Measurements from ENCODE around the gene ELAVL1. TPM values are rescaled to one million over a fixed set of nuclear protein-coding genes. Genes with fewer than 3 reads are reported as not detected.

The ELAVL1 gene
- total RNA-seq, 1 experiment from 2014 or later: 58.1 TPM

- intact Hi-C loops (cut with micrococcal nuclease): no loop called here
- TF ChIP-seq CTCF (IDR thresholded peaks at IDR 0.05; ENCODE audit: unreplicated experiment): no peak
- Mint-ChIP-seq H3K4me1 (ENCODE audit: insufficient read depth, unreplicated experiment) (no peaks in the 10 kb centered on the region), H3K36me3 (ENCODE audit: insufficient read depth, unreplicated experiment) (no peaks in the 10 kb centered on the region), H3K9me3 (ENCODE audit: unreplicated experiment) (no peaks in the 10 kb centered on the region), H3K27ac (ENCODE audit: low read depth, unreplicated experiment) (no peak overlapping the region), H3K27me3 (ENCODE audit: insufficient read depth, unreplicated experiment) (no peaks in the 10 kb centered on the region), H3K4me3 (ENCODE audit: unreplicated experiment) (no peak overlapping the region)
- no peak for DNase-seq (ENCODE audit: unreplicated experiment)
- no TSS peak for BruUV-seq (replicated peaks)
- CTCF ChIA-PET: interaction anchor here (0.7 kb wide), 1 partner anchor 14 kb away, joined by 6 read pairs; no protein-coding TSS in a partner anchor
- POLR2A ChIA-PET: interaction anchor here (0.6 kb wide), 1 partner anchor 15 kb away, joined by 3 read pairs; no protein-coding TSS in a partner anchor
Measured at GRCh38 chr19:8042900-8043299, 37.5 kb upstream of the ELAVL1 start.

- peaks cover 13% of the 10 kb centered on the region for H3K27me3 Mint-ChIP-seq (ENCODE audit: insufficient read depth, unreplicated experiment)
- H3K36me3 Mint-ChIP-seq (ENCODE audit: insufficient read depth, unreplicated experiment): no peaks in the 10 kb centered on the region
- ChIA-PET CTCF (no interaction called here), POLR2A (no interaction called here)
- no peak for TF ChIP-seq CTCF (IDR thresholded peaks at IDR 0.05; ENCODE audit: unreplicated experiment)
- no peak for DNase-seq (ENCODE audit: unreplicated experiment)
- H3K4me1 Mint-ChIP-seq (ENCODE audit: insufficient read depth, unreplicated experiment): no peaks in the 10 kb centered on the region
- BruUV-seq (replicated peaks): no TSS peak
- intact Hi-C loops (cut with micrococcal nuclease): no loop called here
- no peak overlapping the region for H3K4me3 Mint-ChIP-seq (ENCODE audit: unreplicated experiment)
- H3K9me3 Mint-ChIP-seq (ENCODE audit: unreplicated experiment): no peaks in the 10 kb centered on the region
- no peak overlapping the region for H3K27ac Mint-ChIP-seq (ENCODE audit: low read depth, unreplicated experiment)
Measured at GRCh38 chr19:8041531-8041931, 36.1 kb upstream of the ELAVL1 start.

- no peak for TF ChIP-seq CTCF (IDR thresholded peaks at IDR 0.05; ENCODE audit: unreplicated experiment)
- Mint-ChIP-seq H3K27ac (ENCODE audit: low read depth, unreplicated experiment) (no peak overlapping the region), H3K4me1 (ENCODE audit: insufficient read depth, unreplicated experiment) (no peaks in the 10 kb centered on the region), H3K36me3 (ENCODE audit: insufficient read depth, unreplicated experiment) (no peaks in the 10 kb centered on the region), H3K4me3 (ENCODE audit: unreplicated experiment) (no peak overlapping the region), H3K9me3 (ENCODE audit: unreplicated experiment) (no peaks in the 10 kb centered on the region), H3K27me3 (ENCODE audit: insufficient read depth, unreplicated experiment) (peaks cover 20% of the 10 kb centered on the region)
- ChIA-PET POLR2A (no interaction called here), CTCF (no interaction called here)
- no TSS peak for BruUV-seq (replicated peaks)
- no peak for DNase-seq (ENCODE audit: unreplicated experiment)
- intact Hi-C loops (cut with micrococcal nuclease): no loop called here
Measured at GRCh38 chr19:8039231-8039630, 33.8 kb upstream of the ELAVL1 start.

GRCh38 chr19:8038815-8039214 lies 33.4 kb upstream of the ELAVL1 start:
- intact Hi-C loops (cut with micrococcal nuclease): no loop called here
- no peak for TF ChIP-seq CTCF (IDR thresholded peaks at IDR 0.05; ENCODE audit: unreplicated experiment)
- no peaks in the 10 kb centered on the region for H3K9me3 Mint-ChIP-seq (ENCODE audit: unreplicated experiment)
- CTCF ChIA-PET: interaction anchor here (0.6 kb wide), 1 partner anchor 14 kb away, joined by 5 read pairs; no protein-coding TSS in a partner anchor
- no peaks in the 10 kb centered on the region for H3K4me1 Mint-ChIP-seq (ENCODE audit: insufficient read depth, unreplicated experiment)
- H3K27ac Mint-ChIP-seq (ENCODE audit: low read depth, unreplicated experiment): no peak overlapping the region
- H3K36me3 Mint-ChIP-seq (ENCODE audit: insufficient read depth, unreplicated experiment): no peaks in the 10 kb centered on the region
- POLR2A ChIA-PET: no interaction called here
- H3K4me3 Mint-ChIP-seq (ENCODE audit: unreplicated experiment): no peak overlapping the region
- BruUV-seq (replicated peaks): no TSS peak
- peaks cover 20% of the 10 kb centered on the region for H3K27me3 Mint-ChIP-seq (ENCODE audit: insufficient read depth, unreplicated experiment)
- no peak for DNase-seq (ENCODE audit: unreplicated experiment)

Data from MCF 10A (cell line).